HFF-Myc (cell line): Measurements from ENCODE around the gene CEACAM1.

Source experiments
- DNase-seq: peaks from one replicate; pipeline ENCODE4 v3.0.0-alpha.2; 2011; ENCODE audit warnings: low read depth; ENCODE audit errors: extremely low read depth
- H3K4me3 ChIP-seq: replicated peaks from 2 replicates; pipeline ENCODE4 v1.5.1; 2011; ENCODE audit warnings: low read depth, mild to moderate bottlenecking, control low read depth, low read length
- CTCF ChIP-seq: IDR thresholded peaks from 2 replicates; pipeline ENCODE4 v1.5.1; 2012; ENCODE audit warnings: mild to moderate bottlenecking, low read depth, low read length, control low read depth; ENCODE audit errors: missing control alignments

Gene CEACAM1

GRCh38 chr19:42459926-42460325 is 68.4 kb downstream of the CEACAM1 start:
- no peak for TF ChIP-seq CTCF
- no peak overlapping the region for H3K4me3 ChIP-seq
- no peak for DNase-seq
